Common myeloid progenitor, CD34-positive (primary cell): ENCODE results near the gene SEMA5A.

ENCODE experiments used
- CTCF ChIA-PET: fragments of 350-600 bp; sonication (Branson Sonifier 250); formaldehyde crosslinking; loops from one replicate; lab custom pipeline; 2021; ENCODE audit warnings: antibody characterized with exemption; lab: Charles Lee
- POLR2A ChIA-PET: fragments of 350-600 bp; sonication (Branson Sonifier 250); formaldehyde crosslinking; loops from one replicate; lab custom pipeline; 2021; ENCODE audit warnings: antibody characterized with exemption; lab: Charles Lee
- DNase-seq, 3 donors: peaks; one replicate each; pipeline versions ENCODE4 v3.0.0 to v3.0.0-alpha.2; 2013
- H3K27ac ChIP-seq, 2 experiments: 1 replicate in 1 of 2; 2 replicates in 1 of 2; pipeline ENCODE4 v1.7.0; 2013; ENCODE audit warnings: inconsistent platforms in 2 of 2, low read length in 2 of 2, mild to moderate bottlenecking in 2 of 2, low read depth in 1 of 2, moderate library complexity in 1 of 2; ENCODE audit not compliant: severe bottlenecking in 2 of 2, insufficient read depth in 1 of 2, poor library complexity in 1 of 2
- H3K27me3 ChIP-seq, 5 experiments: replicated peaks in 2 of 5; 1 replicate in 3 of 5; 2 replicates in 2 of 5; pipeline versions ENCODE4 v1.6.1 to v1.7.0; 2013; ENCODE audit warnings: low read length in 4 of 5, mild to moderate bottlenecking in 2 of 5, moderate library complexity in 2 of 5, inconsistent platforms in 1 of 5; ENCODE audit not compliant: insufficient read depth in 5 of 5, control insufficient read depth in 4 of 5
- H3K36me3 ChIP-seq, 4 experiments: 1 replicate in 2 of 4; 2 replicates in 2 of 4; pipeline versions ENCODE4 v1.6.1 to v1.7.0; 2013; ENCODE audit warnings: low read length in 3 of 4, control low read depth in 1 of 4, mild to moderate bottlenecking in 1 of 4; ENCODE audit not compliant: control insufficient read depth in 4 of 4, insufficient read depth in 4 of 4
- H3K4me1 ChIP-seq, 4 experiments: 1 replicate in 3 of 4; 2 replicates in 1 of 4; pipeline versions ENCODE4 v1.6.1 to v1.7.1; 2013; ENCODE audit warnings: low read length in 3 of 4, mild to moderate bottlenecking in 3 of 4, control low read depth in 1 of 4, inconsistent platforms in 1 of 4, moderate library complexity in 1 of 4; ENCODE audit not compliant: control insufficient read depth in 4 of 4, insufficient read depth in 4 of 4; ENCODE audit errors: control extremely low read depth in 1 of 4
- H3K4me3 ChIP-seq, 7 experiments: 1 replicate in 4 of 7; 2 replicates in 3 of 7; pipeline versions ENCODE4 v1.5.1 to v1.7.0; 2013; ENCODE audit warnings: mild to moderate bottlenecking in 7 of 7, low read length in 6 of 7, moderate library complexity in 6 of 7, inconsistent platforms in 2 of 7, low read depth in 2 of 7, control low read depth in 1 of 7; ENCODE audit not compliant: insufficient read depth in 4 of 7, control insufficient read depth in 1 of 7; ENCODE audit errors: extremely low read depth in 1 of 7
- H3K9me3 ChIP-seq, 5 experiments: 1 replicate in 4 of 5; 2 replicates in 1 of 5; pipeline versions ENCODE4 v1.6.1 to v1.7.1; 2013; ENCODE audit warnings: low read length in 4 of 5, mild to moderate bottlenecking in 2 of 5, inconsistent platforms in 1 of 5, low read depth in 1 of 5, moderate library complexity in 1 of 5; ENCODE audit not compliant: control insufficient read depth in 4 of 5, insufficient read depth in 2 of 5; ENCODE audit errors: control extremely low read depth in 1 of 5
- WGBS: methylation state at CpG from one replicate; pipeline ENCODE4 v1.1.5; 2013; ENCODE audit not compliant: insufficient coverage; 5-methylcytosine and 5-hydroxymethylcytosine counted together

SEMA5A gene

DNA sequence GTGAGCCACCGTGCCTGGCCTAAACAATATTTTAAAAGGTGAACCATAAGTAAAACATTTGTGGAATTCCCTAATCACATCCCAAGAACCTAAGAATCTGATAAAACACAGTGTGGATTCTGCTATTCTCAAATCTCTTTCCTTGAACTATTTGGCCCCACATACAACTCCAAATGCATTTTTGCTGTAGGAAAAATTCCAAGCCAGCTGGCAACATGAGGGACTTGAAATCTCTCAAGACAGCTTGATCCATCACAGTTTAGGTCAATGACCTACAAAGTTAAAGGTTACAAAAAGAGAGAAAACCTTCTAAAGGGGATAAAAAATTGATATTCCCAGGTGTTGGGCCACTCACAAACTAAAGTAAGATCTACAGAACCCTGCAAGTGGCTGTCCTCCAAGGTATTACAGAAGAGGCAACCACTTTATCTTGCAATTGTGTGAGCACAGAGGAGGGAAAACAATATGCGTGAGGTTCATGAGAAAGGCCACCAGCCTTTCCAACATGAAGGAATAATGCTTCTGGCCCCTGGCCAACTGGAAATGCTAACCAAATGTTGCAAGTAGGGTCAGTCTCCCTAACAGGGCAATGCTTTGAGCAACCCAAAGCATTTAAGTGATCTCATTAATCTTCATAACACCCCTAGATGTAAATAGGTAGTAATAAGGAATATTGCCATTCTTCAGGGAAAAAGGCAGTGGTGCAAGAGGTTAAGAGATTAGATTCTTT lies 221.4 kb downstream of the SEMA5A start:
- DNase-seq, result no peak
- Histone ChIP-seq H3K27ac (no peak overlapping the region), H3K4me1 (no peaks in the 10 kb centered on the region)

DNA sequence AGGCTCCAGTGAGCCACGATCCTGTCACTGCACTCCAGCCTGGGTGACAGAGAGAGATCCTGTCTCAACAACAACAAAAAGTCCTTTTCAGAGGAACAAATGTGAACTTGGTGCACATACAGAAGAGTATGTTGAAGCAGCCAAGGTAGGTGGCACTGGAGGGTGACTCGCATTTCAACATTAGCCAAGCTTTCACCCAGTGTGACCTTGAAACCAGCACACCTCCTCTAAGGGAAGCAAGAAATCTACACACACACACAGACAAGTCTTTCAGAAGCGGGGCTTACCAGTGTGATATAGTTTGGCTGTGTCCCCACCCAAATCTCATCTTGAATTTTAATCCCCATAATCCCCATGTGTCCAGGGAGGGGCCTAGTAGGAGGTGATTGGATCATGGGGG lies 225.2 kb downstream of the SEMA5A start:
- no peaks in the 10 kb centered on the region for H3K9me3 ChIP-seq
- no peaks in the 10 kb centered on the region for H3K27me3 ChIP-seq
- no peaks in the 10 kb centered on the region for H3K4me1 ChIP-seq
- CTCF ChIA-PET, result no interaction called here
- 83% methylated on average over 2 of the region's 3 CpGs for WGBS
- H3K4me3 ChIP-seq, result no peak overlapping the region
- POLR2A ChIA-PET, result no interaction called here
- no peak overlapping the region for H3K27ac ChIP-seq
- DNase-seq, result no peak
- no peaks in the 10 kb centered on the region for H3K36me3 ChIP-seq

More for the DNA sequence above, 221.4 kb downstream of the SEMA5A start:
- ChIA-PET POLR2A (no interaction called here), CTCF (no interaction called here)
- Histone ChIP-seq H3K36me3 (no peaks in the 10 kb centered on the region), H3K4me3 (no peak overlapping the region), H3K9me3 (no peaks in the 10 kb centered on the region), H3K27me3 (no peaks in the 10 kb centered on the region)
- WGBS, result 86% methylated on average over 1 of the region's 2 CpGs

DNA sequence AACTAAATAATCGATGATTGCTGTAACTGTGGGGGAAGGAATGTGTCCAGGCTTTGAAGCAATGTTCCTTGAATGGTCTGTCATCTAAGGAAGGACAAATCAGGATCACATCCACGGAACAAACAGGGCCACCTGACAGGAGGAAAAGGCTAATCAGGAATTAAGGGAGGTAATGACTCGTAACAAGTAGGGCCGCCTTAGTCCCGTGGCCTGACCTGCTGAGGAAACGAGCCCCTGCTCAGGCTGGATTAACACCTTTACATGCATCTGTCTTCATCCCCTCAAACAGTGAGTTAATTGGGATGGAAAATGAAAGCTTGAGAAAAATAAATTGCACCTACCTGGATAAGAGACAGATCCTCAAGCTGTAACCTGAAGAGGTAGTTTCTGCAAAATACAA lies 227.8 kb downstream of the SEMA5A start:
- ChIA-PET POLR2A (no interaction called here), CTCF (no interaction called here)
- Histone ChIP-seq H3K4me1 (no peaks in the 10 kb centered on the region), H3K9me3 (no peaks in the 10 kb centered on the region), H3K27me3 (no peaks in the 10 kb centered on the region), H3K27ac (no peak overlapping the region), H3K36me3 (no peaks in the 10 kb centered on the region), H3K4me3 (no peak overlapping the region)
- no peak for DNase-seq
- WGBS, result 94% methylated on average over 5 of the region's 6 CpGs

DNA sequence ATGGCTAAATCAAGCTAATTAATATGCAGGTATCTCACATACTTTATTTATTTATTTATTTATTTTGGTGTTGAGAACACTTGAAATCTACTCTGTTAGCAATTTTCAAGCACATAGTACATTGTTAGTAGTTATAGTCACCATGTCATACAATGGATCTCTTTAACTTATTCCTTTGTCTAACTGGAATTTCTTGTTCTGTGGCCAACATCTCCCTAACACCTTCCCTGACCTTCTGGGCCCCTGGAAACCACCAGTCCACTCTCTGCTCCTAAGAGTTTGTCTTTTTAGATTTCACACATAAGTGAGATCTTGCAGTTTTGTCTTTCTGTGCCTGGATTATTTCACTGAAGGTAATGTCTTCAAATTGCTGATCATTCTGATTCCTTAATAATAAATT lies 229.1 kb downstream of the SEMA5A start:
- Histone ChIP-seq H3K4me1 (no peaks in the 10 kb centered on the region), H3K27me3 (no peaks in the 10 kb centered on the region), H3K4me3 (no peak overlapping the region), H3K36me3 (no peaks in the 10 kb centered on the region), H3K9me3 (no peaks in the 10 kb centered on the region), H3K27ac (no peak overlapping the region)
- DNase-seq, result no peak
- CTCF ChIA-PET, result no interaction called here
- POLR2A ChIA-PET, result no interaction called here

DNA sequence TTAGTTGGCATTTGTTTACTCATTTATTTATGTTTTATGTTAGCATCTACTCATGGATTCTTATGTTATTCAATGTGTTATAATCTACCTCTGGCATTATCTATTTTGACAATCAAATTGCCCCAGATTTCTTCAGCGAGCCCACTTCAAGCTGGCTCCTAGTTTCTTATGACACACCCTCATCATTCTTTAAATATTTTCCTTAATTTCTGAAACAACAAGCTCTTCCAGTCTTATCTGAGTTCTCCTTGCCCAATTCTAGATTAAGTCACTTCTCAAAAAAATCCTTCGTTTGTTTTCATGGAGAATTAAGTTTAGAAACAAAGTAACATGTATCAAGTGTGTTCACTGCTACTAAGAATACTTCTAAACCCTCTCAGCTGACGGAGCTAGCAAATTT lies 229.8 kb downstream of the SEMA5A start:
- WGBS, result 100% methylated on average over 1 of the region's 3 CpGs
- POLR2A ChIA-PET, result no interaction called here
- CTCF ChIA-PET, result no interaction called here

DNA sequence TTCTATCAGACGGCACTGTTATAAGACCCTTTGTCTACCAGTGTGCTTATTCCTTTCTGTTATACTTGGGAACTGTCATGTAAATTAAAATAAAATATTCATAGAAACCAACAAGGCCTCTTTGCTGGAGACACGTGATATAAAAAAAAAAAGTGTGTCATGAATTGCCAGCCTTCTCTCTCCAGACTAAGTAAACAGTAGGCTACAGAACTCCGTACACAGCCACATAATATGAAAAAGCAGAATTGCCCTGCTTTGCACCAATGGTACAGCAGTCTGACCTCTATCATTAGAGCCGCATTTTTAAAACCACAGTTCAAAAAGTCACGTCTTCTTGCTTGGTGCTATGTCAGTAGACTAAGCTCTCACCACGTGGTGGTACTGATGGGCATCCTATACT lies 231.3 kb downstream of the SEMA5A start:
- Histone ChIP-seq H3K36me3 (no peaks in the 10 kb centered on the region), H3K4me3 (no peak overlapping the region), H3K27ac (no peak overlapping the region), H3K9me3 (no peaks in the 10 kb centered on the region), H3K4me1 (no peaks in the 10 kb centered on the region), H3K27me3 (no peaks in the 10 kb centered on the region)
- WGBS, result 82% methylated on average over 4 of the region's 6 CpGs
- ChIA-PET CTCF (no interaction called here), POLR2A (no interaction called here)
- DNase-seq, result no peak

More for the DNA sequence above, 229.8 kb downstream of the SEMA5A start:
- H3K4me3 ChIP-seq, result no peak overlapping the region
- no peaks in the 10 kb centered on the region for H3K4me1 ChIP-seq
- no peaks in the 10 kb centered on the region for H3K9me3 ChIP-seq
- DNase-seq, result no peak
- no peaks in the 10 kb centered on the region for H3K27me3 ChIP-seq
- H3K27ac ChIP-seq, result no peak overlapping the region
- H3K36me3 ChIP-seq, result no peaks in the 10 kb centered on the region

DNA sequence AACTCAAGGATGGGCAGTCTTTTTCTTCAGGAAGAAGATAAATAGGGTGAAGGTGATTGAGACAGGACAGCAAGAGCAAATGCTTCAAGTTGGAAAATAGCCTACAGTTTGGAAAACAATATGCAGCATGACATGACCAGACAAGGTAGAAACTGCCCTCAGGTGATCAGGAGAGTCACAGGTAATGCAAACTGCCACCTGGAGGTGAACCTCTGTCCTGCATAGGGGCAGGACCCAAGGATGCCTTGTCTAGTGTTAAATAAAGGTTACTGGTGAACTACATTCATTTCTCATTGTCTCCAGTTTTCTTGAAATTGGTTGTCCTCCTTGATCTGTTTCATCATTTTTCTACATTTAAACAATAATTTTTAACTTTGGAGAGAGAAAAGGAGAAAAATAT lies 232.1 kb downstream of the SEMA5A start:
- Histone ChIP-seq H3K36me3 (no peaks in the 10 kb centered on the region), H3K27ac (no peak overlapping the region), H3K9me3 (no peaks in the 10 kb centered on the region), H3K27me3 (no peaks in the 10 kb centered on the region), H3K4me1 (no peaks in the 10 kb centered on the region), H3K4me3 (no peak overlapping the region)
- DNase-seq, result no peak
- ChIA-PET CTCF (no interaction called here), POLR2A (no interaction called here)
